DMS79 treated with DMSO at 0.1 percent for 48 hours (cell line): ENCODE measurements around the gene BEND4.
"Not testable (repeated sequence)": the region's sequence is repeated elsewhere in the genome, so short reads cannot be mapped to it uniquely, and the experiment has no call there.

Source experiments
- DNase-seq: peaks from one replicate; lab custom pipeline; 2025; lab: John Stamatoyannopoulos, UW

BEND4 gene

DNA sequence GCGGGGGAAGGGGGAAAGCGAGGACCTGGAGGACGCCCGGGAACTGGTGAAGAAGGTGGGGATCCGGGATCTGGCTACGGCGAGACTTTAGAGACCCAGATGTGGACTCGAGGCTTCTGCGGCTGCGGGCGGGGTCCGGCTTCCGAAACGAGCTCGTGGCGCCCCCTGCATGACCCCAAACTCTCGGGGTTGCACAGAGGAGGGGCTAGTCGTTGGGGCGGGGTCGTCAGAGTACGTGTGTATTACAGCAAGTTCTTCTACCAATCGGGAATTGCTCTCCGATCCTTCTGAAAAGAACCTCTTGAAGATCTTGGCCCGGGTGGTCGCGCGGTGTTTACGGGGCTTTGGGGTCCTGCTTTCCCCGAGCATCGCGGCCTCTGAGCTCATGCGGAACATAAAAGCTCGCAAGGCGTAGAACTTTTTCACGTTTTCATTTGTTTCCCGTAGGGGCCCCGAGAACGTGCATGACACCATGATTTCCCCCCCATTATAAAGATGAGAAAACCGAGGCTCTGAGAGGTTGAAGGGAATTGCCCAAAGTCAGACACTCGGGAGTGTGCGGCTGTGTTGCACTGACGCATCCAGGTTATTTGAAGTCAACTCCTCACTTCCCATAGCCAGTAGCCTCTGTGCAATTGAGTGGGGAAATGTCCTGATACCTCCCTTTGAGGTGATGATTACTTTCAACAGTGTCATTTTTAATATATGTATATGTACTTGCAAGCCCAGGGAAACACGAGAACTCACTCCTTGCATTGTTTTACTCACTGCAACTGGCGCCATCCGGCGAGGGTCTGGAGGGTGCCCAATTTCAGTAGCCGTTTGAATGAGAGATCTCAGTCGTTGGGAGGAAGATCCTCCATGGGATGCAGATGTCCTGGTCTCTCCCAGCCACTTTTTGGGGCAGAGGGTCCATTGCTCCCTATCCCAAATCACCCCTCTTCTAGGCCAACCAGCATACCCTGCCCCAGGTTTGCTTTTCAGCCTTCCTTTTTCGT lies at the start of gene BEND4:
TSS of gene BEND4 (minus strand) at position 149 of the 998 bp plus-strand sequence. CDS start 512 bp downstream, outside the sequence.
- DNase-seq: no peak

DNA sequence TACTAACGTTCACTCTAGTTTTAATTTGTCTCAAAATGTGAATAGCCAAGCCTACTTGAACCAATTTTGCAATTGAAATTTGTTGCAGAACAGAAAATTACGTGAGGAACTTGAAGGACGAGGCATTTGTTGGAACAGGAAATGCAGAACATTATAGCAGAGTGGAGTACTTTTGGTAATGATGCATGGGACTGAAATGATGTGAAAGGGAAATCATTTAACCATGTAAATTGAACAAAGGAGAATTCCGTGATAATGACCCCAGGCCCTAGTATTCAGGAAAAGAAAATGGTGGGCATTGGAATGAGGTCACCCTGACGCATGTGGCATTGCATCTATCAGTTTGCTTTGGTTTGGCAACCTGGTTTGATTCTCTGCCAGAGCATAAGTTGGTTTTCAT lies 44.9 kb upstream of the BEND4 start:
- no peak for DNase-seq

DNA sequence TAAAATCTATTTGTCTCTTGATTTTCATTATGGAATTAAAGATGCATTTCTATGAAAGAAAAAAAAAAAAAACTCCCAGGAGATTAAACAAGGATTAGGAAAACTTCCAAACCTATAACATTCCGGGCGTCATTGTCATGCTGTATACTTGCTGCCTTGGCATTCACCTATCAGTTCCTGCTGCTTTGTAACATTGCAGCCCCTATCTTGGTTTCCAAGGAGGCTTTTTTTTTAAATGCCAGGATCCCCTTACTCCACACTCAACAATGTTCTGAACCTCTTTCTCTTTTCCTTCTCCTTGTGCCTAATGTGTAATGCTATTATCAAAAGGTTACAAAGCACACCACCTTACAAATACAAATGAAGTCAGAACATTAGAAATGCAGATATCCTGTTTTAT lies 20.5 kb upstream of the BEND4 start:
- DNase-seq: no peak

DNA sequence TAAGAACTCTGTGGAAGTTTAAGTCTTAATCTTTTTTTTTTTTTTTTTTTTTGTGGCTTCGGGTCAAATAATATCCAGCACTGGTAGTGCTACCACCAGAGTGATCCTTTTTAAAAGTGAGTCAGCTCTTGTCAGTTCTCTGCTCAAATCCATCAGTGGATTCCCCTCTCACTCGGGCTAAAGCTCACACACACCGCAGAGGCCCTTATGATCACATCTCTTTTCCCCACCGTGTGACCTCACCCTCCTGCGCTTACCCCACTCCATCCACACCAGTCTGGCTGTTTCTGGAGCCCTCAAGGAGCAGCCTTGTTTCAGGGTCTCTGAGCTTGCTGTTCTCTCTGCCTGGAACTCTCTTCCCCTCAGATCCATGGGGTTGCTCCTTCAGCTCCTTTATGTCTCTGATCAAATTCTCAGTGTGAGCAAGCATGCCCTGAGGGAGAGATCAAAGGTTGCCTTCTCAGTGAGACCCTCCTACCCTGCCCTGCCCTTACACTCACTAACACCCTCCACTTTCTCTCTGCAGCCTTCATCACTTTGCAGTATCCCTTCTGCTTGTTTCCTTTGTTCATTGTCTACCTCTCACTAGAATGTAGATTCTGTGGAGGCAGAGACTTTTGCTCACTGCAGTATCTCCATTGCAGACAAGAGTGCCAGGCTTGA lies 19.8 kb upstream of the BEND4 start:
- no peak for DNase-seq

DNA sequence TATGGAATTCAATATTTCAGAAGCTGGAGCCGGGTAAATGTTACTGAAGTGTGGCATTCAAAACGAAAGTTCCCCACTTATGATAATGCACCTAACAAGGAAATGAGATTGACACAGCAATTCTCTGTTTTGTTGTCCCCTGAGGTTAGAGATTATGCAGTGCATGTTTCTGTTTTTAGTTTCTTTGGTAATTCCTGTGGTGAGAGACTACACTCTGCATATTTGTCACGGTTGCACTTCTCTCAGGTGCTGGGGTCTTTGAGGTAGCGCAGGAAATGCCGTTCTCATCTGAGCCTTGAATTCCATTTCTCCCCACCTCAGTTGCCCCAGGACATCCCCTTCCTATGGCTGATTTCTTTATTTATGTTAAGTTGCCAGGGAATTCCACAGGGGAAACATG lies 15.3 kb upstream of the BEND4 start:
- DNase-seq: no peak

DNA sequence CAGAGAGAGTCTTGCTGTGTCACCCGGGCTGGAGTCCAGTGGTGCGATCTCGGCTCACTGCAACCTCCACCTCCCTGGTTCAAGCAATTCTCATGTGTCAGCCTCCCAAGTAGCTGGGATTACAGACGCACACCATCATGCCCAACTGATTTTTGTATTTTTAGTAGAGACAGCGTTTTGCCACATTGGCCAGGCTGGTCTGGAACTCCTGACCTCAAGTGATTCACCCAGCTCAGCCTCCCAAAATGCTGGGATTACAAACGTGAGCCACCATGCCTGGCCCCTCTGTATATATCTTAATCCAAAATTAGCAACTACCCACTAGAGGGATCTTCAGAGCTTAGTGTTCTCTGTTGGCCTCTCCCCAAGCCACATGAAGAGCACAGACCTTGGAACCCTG lies 13.7 kb upstream of the BEND4 start:
- not testable (repeated sequence) for DNase-seq

DNA sequence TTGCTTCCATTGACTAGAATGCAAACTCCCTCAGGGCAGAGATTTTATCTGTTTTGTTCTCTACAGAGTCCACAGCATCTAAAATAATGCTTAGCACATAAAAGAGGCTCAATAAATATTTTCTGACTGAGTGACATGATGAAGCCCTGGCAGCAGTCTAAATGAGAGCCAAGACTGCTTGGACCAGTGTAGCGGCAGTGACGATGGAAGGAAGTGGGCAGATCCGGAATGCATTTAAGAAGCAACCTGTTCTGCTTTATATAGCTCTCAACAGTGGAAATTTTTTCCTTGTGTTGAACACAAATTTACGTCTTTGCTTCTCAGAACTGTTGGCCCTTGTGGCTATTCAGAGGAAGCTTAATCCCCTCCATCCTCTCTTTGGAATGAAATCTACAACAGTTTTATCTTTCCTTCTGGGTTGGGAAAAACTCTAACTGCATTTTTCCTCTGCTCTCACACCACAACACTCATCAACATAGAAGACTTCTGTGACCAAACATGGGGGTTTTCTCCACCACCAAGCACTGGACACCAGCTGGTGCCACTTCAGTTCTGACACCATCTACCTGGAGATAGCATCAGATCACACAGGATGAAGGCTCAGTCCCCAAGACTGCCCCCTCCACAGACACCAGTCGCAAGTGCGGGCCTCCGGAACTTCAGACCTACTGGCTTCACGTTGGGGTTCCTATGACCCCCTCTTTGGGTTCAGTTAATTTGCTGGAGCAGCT lies 7.0 kb upstream of the BEND4 start:
- DNase-seq: no peak

DNA sequence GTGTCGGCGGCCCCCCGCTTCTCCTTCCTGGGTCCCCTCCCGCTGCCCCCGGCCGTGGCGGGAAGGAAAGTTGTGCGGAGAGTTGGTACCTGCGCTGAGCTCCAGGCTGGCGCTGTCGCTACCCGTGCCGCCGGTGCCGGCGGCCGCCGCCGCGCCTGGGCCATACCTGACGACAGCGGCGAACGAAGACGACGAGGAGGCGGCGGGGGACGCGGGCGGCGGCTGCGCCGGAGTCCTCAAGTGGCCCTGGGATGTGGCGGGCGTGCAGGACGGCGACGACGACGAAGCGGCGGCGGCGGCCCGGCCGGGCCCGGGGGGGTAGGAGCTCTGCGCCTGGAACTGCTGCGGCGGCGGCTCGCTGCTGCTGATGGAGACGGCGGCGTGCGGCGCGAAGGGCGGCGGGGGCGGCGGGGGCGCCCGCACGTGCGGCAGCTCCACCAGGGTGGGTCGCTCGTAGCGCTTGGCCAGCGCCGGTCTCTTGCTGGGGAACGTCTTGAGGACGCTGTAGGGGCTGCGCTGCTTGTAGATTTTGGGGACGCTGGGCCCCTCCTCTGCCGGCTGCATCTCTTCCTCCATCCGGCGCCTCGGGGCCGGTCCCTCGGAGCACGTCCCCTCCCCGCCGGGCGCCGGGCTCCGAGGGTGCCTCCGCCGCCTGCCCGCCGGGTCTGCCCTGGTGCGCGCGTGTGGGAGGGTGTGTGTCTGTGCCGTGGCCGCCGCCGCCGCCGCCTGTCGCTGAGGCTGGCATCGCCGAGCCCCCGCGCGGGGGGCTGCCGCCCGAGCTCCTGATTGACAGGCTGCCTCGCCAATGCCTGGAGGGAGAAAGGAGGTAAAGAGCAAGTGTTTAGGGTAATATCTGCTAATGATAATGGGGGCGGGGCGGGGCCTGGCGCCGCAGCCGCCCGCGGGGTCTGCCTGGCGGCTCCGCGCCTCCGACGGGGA lies 618 bp downstream of the BEND4 start:
- DNase-seq: no peak

DNA sequence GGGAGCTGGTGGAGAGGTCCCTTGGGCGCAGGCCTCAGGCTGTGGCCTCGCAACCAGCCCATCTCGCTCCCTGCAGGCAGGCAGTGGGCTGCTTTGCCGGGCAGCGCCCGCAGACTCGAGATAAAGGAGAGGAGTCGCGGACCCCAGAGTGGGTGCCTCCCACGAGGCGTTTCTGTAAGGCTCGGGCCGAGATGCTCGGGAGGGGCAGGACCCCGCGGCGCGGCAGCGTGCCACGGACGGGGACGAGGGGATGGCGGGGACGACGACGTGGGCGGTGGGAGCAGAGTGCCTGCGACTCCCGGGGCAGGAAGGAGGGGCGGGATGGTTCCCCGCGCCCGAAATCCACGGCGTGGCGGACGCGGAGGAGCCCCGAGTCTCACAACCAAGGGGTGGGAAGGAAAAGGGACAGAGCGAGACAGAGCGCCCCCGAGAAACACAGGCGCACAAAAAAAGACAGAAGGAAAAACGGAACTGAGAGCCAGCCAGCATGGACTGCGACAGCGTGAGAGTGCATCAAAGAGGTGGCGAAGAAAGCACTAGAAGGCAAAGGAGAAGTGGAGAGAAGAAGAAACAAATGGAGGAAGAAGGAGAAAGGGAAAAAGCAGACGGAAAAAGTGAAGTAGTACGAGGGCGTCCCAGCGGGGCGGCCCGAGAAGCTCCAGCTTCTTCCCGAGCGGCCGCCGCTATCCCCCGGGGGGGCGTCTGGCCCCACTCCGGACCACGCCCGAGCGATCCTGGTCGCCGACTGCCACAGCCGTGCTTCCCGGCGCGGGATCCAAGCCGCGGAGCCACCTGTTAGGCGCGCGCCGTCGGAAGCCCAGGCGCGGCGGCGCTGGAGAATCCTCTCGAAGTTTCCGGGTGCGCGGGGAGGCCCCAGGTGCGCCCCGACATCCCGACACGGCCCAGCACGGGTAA lies 1.5 kb downstream of the BEND4 start:
- no peak for DNase-seq

DNA sequence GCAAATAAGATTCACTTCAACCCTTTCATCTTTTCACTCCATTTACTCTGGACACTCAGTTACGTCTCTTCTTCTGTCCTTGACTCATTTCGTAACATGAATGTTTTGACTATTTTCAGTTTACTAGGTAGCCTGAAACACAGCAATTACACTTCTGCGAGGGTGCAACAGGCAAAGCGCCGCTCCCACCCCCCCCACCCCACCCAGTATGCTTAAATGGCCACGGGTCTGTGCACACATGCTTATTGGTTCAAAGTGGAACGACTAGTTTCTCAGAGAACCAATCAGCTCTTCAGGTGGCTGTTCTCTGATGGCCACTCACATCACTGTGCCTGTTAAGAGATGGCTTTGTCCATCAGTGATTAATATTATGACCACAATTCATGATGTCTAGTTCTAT lies 3.5 kb downstream of the BEND4 start:
- DNase-seq: no peak

DNA sequence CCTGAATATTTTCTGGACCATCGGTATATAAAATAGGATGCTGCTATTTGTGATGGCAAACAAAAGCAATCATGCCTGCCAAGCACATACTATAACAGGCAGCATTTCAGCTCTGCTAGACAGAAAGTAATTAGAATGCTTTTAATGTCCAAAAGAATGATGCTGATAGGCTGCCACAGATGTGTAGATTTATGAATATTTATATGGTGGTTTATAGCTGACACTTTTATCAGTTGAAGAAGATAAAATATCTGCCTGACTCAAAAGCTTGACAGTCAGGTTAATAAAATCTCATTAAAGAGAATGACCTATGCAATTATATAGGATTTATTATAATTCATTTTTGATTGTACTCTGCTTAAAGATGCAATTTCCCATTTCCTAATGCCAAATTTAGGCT lies 4.0 kb downstream of the BEND4 start:
- no peak for DNase-seq

DNA sequence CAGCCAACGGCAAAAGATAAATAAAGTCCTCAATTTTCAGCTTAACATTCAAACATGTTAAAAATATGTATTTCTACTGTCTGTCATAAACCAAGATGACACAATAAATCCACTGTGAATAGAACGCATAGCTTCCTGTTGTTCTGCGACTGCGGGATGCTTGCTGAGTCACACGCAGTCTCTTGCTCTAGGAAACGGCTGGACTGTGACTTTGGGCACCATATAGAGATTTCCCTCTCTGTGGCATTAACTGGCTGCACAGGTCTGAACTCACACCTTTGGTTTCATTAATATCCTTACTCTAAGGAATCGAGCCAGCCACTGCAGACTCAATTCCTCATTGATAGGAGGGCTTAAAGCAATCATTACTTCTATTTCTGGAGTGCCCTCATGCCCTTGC lies 8.4 kb downstream of the BEND4 start:
- no peak for DNase-seq

DNA sequence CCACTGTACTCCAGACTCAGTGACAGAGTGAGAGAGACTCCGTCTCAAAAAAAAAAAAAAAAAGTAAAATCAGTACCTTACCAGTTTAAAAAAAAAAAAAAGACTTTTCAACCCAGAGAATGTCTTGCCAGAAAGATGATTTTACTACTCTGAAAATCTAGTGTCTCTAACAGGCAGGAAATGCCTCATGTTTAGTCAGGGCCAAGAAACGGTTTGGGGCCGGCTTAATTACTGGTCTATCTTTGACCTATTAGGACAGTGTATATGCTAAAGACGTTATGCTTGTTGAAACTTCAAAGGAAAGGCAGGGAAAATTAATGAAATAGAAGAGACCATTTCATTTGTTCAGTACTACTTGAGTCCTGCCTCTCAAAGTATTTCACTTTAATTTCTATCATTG lies 9.9 kb downstream of the BEND4 start:
- no peak for DNase-seq

DNA sequence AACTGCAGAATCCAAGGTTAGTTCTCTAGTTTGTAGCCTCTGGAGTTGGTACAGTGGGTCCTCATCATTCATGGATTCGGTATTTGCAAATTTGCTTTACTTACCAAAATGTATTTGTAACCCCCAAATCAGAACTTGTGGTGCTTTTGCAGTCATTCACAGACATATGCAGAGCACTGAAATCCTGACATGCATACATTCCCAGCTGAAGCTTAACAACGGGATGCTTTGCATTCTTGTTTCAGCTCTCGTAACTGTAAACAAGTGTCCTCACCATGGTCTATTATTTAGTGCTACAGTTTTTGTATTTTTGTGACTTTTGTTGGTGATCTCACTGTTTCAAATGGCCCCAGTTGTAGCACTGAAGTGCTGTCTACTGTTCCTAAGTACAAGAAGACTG lies 16.1 kb downstream of the BEND4 start:
- no peak for DNase-seq

DNA sequence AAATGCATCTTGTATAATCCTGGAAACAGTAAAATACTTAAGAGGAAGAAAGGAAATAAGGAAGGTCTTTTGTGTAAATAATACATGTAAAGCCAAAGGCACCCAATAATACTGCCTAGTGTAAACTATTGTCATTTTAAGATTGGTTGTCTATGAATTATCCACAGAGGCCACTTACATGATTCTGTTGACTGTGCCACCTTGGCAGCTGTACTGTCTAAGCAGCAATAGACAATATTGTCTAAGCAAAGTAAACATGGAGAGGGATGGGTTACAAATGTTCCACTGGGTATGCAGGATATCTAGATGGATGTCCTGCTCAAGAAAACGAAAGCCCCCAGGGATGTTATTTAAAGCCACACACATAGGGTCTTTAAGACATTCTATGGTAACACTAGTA lies 19.4 kb downstream of the BEND4 start:
- DNase-seq: no peak

DNA sequence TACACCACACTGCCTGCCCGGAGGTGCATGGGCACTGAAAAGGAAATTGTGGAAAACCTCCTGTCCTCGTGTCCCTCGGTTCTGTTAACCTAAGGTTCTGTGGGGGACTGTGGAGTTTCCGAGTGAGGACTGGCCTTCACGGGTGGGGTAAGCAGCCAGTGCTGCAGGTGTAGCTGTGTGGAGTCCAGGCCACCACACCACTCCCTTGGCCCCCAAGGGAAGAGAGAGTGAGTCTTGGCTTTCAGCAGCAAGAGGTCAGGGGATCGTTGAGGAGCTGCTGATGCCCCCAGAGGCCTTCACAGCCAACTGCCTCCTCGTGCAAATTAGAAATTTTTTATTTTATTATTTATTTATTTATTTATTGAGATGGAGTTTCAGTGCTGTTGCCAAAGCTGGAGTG lies 20.4 kb downstream of the BEND4 start:
- DNase-seq: no peak

DNA sequence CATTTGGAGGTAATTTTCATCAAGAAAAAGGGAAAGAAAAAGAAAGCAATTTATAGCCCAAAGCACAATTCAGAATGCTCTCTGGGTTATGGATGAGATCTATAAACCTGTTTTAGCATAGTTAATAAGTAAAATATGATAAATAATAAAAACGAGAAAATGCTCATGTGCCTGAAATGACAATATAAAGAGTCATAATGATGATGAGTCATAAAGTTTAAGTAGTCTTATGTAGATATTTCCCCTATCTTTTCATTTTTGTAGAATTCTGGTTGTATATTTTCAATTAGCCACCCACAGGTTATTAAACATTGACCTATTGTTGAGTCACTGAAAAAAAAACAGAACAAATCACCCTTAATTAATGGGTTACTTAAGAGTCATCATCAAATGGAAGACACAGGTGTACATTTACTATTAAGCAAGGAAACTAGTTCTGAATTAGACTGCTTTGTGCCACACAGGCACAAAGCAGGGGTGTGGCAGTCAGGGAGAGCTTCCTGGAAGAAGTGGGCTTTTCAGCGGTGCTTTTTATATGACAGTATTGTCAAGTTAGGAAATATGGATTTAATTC lies 29.3 kb downstream of the BEND4 start:
- DNase-seq: no peak

DNA sequence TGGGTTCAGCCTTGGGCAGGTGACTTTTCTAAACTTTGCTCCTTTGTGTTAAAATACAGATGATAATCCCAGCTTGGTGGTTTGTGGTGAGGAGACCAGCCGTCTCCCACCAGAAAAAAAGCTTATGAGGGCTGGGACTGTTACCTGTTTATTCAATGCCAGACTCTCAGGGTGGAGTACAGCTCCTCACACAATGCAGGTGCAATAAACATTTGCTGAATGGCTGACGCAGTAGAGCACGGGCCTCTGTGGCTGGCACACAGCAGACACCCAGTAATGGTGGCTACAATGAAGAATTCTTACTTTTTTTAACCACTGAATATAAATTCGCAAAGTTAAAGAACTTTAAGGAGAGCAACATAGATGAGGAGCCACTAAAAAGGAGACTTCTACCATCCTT lies 30.2 kb downstream of the BEND4 start:
- no peak for DNase-seq

DNA sequence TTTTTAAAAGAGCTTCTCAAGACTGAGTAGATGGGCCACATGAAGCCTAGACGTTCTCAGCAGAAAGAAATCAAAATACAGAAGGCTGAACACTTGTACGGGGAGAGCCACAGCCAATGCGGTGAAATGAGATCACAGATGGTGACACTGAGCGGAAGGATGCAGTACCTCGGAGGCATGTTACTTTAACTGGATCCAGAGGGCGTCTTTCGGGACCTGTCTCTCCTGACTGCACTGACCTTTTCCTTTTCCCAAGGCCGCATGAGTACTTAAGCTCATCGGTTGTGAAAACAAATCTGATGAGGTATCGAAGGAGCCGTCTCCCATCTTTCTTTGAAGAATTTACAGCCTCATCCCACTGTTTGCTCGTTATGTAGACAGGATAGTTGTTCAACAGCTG lies 32.6 kb downstream of the BEND4 start:
- no peak for DNase-seq

DNA sequence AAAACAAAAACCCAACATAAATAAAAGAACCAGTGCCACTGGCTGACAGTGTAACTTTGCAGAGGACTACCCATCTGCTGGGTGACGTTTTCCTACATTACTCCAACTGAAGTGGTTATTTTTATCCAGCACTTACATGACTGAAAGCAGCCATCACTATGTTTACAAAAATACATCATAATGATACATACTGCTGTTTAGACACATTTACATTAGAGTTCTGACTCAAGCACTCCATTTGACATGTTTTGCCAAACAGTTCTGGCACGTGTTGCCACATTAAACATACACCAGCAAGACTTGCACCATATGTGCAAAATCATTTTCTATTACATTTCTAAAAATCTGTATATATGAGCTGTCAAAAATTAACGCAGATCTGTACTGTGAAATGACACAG lies 39.6 kb downstream of the BEND4 start:
- no peak for DNase-seq
